Mesothelial cell of epicardium (in vitro differentiated cells): Measurements from ENCODE around the gene FGA. TPM values are rescaled to one million over a fixed set of nuclear protein-coding genes. Genes with fewer than 3 reads are reported as not detected.

ENCODE experiments used
- DNase-seq, 2 experiments: peaks; one replicate each; pipeline ENCODE4 v3.0.0; 2021; ENCODE audit warnings: low spot score in 2 of 2; ENCODE audit not compliant: unreplicated experiment in 2 of 2
- H3K27ac Mint-ChIP-seq: 2 replicates; pipeline ENCODE4 v1.8.0; 2021; ENCODE audit warnings: mixed read lengths
- H3K27me3 Mint-ChIP-seq: 2 replicates; pipeline ENCODE4 v1.8.0; 2021; ENCODE audit warnings: low read depth, mixed read lengths
- H3K36me3 Mint-ChIP-seq: 2 replicates; pipeline ENCODE4 v1.8.0; 2021; ENCODE audit warnings: mixed read lengths
- H3K4me1 Mint-ChIP-seq: 2 replicates; pipeline ENCODE4 v1.8.0; 2021; ENCODE audit warnings: mixed read lengths
- H3K4me3 Mint-ChIP-seq: 2 replicates; pipeline ENCODE4 v1.8.0; 2021; ENCODE audit warnings: mild to moderate bottlenecking, moderate library complexity, mixed read lengths
- H3K9me3 Mint-ChIP-seq: 2 replicates; pipeline ENCODE4 v1.8.0; 2021; ENCODE audit warnings: mixed read lengths
- total RNA-seq: library from RNA; stranded (reverse); gene quantifications from 3 replicates; pipeline ENCODE4 v1.2.1, GENCODE V29; 2021
- TF ChIP-seq, protein P1 (sequence below): fragments of 200-600 bp; sonication (generic); IDR thresholded peaks from one replicate; pipeline ENCODE4 v1.5.0; 2021; ENCODE audit warnings: antibody characterized with exemption; ENCODE audit not compliant: unreplicated experiment

FGA gene
- total RNA-seq, 1 donor from 2014 or later = not detected

GRCh38 chr4:154589296-154590197 lies 995 bp downstream of the FGA start:
- H3K4me1 Mint-ChIP-seq = peaks cover 8% of the 10 kb centered on the region
- peaks cover 3% of the 10 kb centered on the region for H3K9me3 Mint-ChIP-seq
- H3K4me3 Mint-ChIP-seq = no peak overlapping the region
- no peak overlapping the region for H3K27ac Mint-ChIP-seq
- no peak for DNase-seq
- H3K27me3 Mint-ChIP-seq = peaks cover 39% of the 10 kb centered on the region
- TF ChIP-seq, protein P1, sequence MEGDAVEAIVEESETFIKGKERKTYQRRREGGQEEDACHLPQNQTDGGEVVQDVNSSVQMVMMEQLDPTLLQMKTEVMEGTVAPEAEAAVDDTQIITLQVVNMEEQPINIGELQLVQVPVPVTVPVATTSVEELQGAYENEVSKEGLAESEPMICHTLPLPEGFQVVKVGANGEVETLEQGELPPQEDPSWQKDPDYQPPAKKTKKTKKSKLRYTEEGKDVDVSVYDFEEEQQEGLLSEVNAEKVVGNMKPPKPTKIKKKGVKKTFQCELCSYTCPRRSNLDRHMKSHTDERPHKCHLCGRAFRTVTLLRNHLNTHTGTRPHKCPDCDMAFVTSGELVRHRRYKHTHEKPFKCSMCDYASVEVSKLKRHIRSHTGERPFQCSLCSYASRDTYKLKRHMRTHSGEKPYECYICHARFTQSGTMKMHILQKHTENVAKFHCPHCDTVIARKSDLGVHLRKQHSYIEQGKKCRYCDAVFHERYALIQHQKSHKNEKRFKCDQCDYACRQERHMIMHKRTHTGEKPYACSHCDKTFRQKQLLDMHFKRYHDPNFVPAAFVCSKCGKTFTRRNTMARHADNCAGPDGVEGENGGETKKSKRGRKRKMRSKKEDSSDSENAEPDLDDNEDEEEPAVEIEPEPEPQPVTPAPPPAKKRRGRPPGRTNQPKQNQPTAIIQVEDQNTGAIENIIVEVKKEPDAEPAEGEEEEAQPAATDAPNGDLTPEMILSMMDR = no peak
- no peaks in the 10 kb centered on the region for H3K36me3 Mint-ChIP-seq

GRCh38 chr4:154588198-154588597 lies 2.3 kb downstream of the FGA start:
- TF ChIP-seq, protein P1 = no peak
- H3K9me3 Mint-ChIP-seq = peaks cover 3% of the 10 kb centered on the region
- H3K27ac Mint-ChIP-seq = no peak overlapping the region
- peaks cover 42% of the 10 kb centered on the region for H3K27me3 Mint-ChIP-seq
- DNase-seq = no peak
- H3K36me3 Mint-ChIP-seq = no peaks in the 10 kb centered on the region
- H3K4me1 Mint-ChIP-seq = peaks cover 6% of the 10 kb centered on the region
- H3K4me3 Mint-ChIP-seq = no peak overlapping the region

GRCh38 chr4:154586296-154587033 lies 4.1 kb downstream of the FGA start:
- no peak for DNase-seq
- peaks cover 50% of the 10 kb centered on the region for H3K27me3 Mint-ChIP-seq
- no peak overlapping the region for H3K27ac Mint-ChIP-seq
- H3K4me3 Mint-ChIP-seq = no peak overlapping the region
- no peaks in the 10 kb centered on the region for H3K36me3 Mint-ChIP-seq
- peaks cover 6% of the 10 kb centered on the region for H3K4me1 Mint-ChIP-seq
- TF ChIP-seq, protein P1 = no peak
- peaks cover 3% of the 10 kb centered on the region for H3K9me3 Mint-ChIP-seq

- H3K27ac Mint-ChIP-seq = no peak overlapping the region
- no peak overlapping the region for H3K4me3 Mint-ChIP-seq
- TF ChIP-seq, protein P1 = no peak
- H3K9me3 Mint-ChIP-seq = peaks cover 3% of the 10 kb centered on the region
- H3K4me1 Mint-ChIP-seq = peaks cover 6% of the 10 kb centered on the region
- H3K36me3 Mint-ChIP-seq = no peaks in the 10 kb centered on the region
- peaks cover 48% of the 10 kb centered on the region for H3K27me3 Mint-ChIP-seq
- DNase-seq = no peak
These were observed 5.0 kb downstream of the FGA start for GRCh38 chr4:154585369-154586018.

DNA sequence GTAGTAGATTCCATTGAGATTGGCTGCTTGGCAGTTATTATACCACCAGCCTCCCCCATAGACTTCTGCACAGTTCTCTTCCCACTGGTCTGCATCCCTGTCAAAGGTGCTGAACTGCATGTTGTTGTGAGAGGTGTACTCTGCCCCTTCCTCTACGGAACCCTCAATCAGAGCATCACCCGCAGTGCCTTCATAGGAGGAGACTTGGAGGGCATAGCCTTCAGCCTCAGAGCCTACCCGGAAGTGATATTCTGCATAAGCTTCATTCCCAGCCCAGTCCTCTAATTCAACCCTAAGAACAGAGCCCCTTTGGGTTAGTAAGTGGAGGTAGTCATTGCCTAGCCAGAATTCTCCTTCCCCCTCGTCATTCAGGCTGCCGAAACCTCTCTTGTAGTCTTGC lies 6.3 kb downstream of the FGA start:
- no peak for DNase-seq
- Mint-ChIP-seq H3K27me3 (peaks cover 38% of the 10 kb centered on the region), H3K27ac (no peak overlapping the region), H3K4me1 (peaks cover under 1% of the 10 kb centered on the region), H3K36me3 (no peaks in the 10 kb centered on the region), H3K9me3 (peaks cover 3% of the 10 kb centered on the region), H3K4me3 (no peak overlapping the region)
- TF ChIP-seq, protein P1 = no peak
